GM19239 (cell line): ENCODE measurements around the gene DCLRE1A.

Experiments
- DNase-seq: peaks from one replicate; pipeline ENCODE4 v3.0.0; 2011; ENCODE audit warnings: low spot score; ENCODE audit not compliant: insufficient read length
- FAIRE-seq: peaks from 2 replicates; lab custom pipeline; 2011; peaks lifted over from hg19 to GRCh38; lab: Jason Lieb, UNC

The DCLRE1A gene

GRCh38 chr10:113802997-113803396 is 50.9 kb downstream of the DCLRE1A start:
- DNase-seq (no peak), FAIRE-seq (no peak)

DNA sequence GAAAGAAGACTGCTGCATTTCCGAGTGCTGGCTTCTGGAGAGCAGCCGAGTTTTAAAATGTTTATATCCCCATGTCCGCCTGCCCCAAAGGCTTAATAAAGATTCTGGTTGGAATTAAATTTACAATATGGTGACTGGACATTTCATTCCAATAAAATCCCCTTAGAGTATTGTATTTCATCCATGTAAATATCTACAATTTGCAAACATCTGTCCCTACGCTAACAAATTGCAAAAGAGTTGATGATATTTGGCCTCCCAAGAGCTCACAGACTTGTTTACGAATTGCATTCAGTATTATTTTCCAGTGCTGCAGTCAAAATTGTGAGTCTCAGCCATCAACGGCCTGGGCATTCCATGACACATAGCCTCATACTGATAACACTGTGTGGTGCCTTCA is 52.3 kb downstream of the DCLRE1A start:
- no peak for DNase-seq
- FAIRE-seq, result no peak

- no peak for DNase-seq
- no peak for FAIRE-seq
These were observed 62.2 kb downstream of the DCLRE1A start for GRCh38 chr10:113791691-113792090.

GRCh38 chr10:113788604-113789083 is 65.2 kb downstream of the DCLRE1A start:
- DNase-seq (no peak), FAIRE-seq (peak; percentile 64)
